GM21526 (cell line): ENCODE data around the gene ENKUR.

ENCODE experiments used
- ATAC-seq: cut with Tn5 transposase; IDR thresholded peaks from one replicate; pipeline ENCODE4 v1.9.1; 2021; ENCODE audit warnings: moderate library complexity; ENCODE audit not compliant: unreplicated experiment, low FRiP score

The ENKUR gene

GRCh38 chr10:24951201-24952142 lies 64.5 kb downstream of the ENKUR start:
- no peak for ATAC-seq

- ATAC-seq: no peak
These were observed 65.5 kb downstream of the ENKUR start for GRCh38 chr10:24950439-24950838.

GRCh38 chr10:24949616-24950015 lies 66.3 kb downstream of the ENKUR start:
- no peak for ATAC-seq

GRCh38 chr10:24947304-24948097 lies 68.5 kb downstream of the ENKUR start:
- ATAC-seq: peak; percentile 54

- no peak for ATAC-seq
These were observed 71.3 kb downstream of the ENKUR start for GRCh38 chr10:24944512-24945255.

GRCh38 chr10:24938525-24938924 lies 77.4 kb downstream of the ENKUR start:
- ATAC-seq: no peak

GRCh38 chr10:24938076-24938475 lies 77.9 kb downstream of the ENKUR start:
- no peak for ATAC-seq

- ATAC-seq: no peak
These were observed 80.3 kb downstream of the ENKUR start for GRCh38 chr10:24935504-24936292.
